ENCODE measurements around the gene HAPLN1. TPM values are rescaled to one million over a fixed set of nuclear protein-coding genes. Genes with fewer than 3 reads are reported as not detected.

Gene HAPLN1
- total RNA-seq, 1 experiment from 2014 or later, result not detected

- Histone ChIP-seq H4K20me1 (ENCODE audit: insufficient read depth) (no peaks in the 10 kb centered on the region), H3F3A (ENCODE audit: insufficient read depth, low read depth) (no peaks in the 10 kb centered on the region), H3K36me3 (ENCODE audit: low read depth) (no peaks in the 10 kb centered on the region), H3K4me2 (no peak overlapping the region), H3K27me3 (ENCODE audit: insufficient read depth, low read depth) (no peaks in the 10 kb centered on the region), H3K79me2 (ENCODE audit: low read depth) (no peaks in the 10 kb centered on the region), H3K4me3 (no peak overlapping the region), H3K9me2 (ENCODE audit: insufficient read depth) (no peaks in the 10 kb centered on the region), H3K9me3 (ENCODE audit: insufficient read depth, low read depth) (no peaks in the 10 kb centered on the region), H2AFZ (no peak overlapping the region), H3K4me1 (replicated peaks; ENCODE audit: insufficient read depth) (no peaks in the 10 kb centered on the region), H3K27ac (no peak overlapping the region)
- intact Hi-C loops (cut with micrococcal nuclease; ENCODE audit: unreplicated experiment), result no loop called here
- no peak for DNase-seq
- BruUV-seq (replicated peaks), result no TSS peak
- ChIA-PET CTCF (no interaction called here), POLR2A (ENCODE audit: unreplicated experiment) (no interaction called here)
- TF ChIP-seq EZH2 (IDR thresholded peaks at IDR 0.05; ENCODE audit: low read depth) (no peak), CTCF (conservative IDR thresholded peaks at IDR 0.05) (no peak)
Observed at GRCh38 chr5:83653669-83654068, 67.0 kb downstream of the HAPLN1 start.

- no peak for DNase-seq
- intact Hi-C loops (cut with micrococcal nuclease; ENCODE audit: unreplicated experiment), result no loop called here
- no TSS peak for BruUV-seq (replicated peaks)
- ChIA-PET POLR2A (ENCODE audit: unreplicated experiment) (no interaction called here), CTCF (no interaction called here)
- Histone ChIP-seq H3F3A (ENCODE audit: insufficient read depth, low read depth) (no peaks in the 10 kb centered on the region), H3K27ac (no peak overlapping the region), H3K4me1 (replicated peaks; ENCODE audit: insufficient read depth) (no peaks in the 10 kb centered on the region), H3K9me3 (ENCODE audit: insufficient read depth, low read depth) (no peaks in the 10 kb centered on the region), H3K79me2 (ENCODE audit: low read depth) (no peaks in the 10 kb centered on the region), H3K9me2 (ENCODE audit: insufficient read depth) (no peaks in the 10 kb centered on the region), H3K36me3 (ENCODE audit: low read depth) (no peaks in the 10 kb centered on the region), H3K4me3 (no peak overlapping the region), H2AFZ (no peak overlapping the region), H3K27me3 (ENCODE audit: insufficient read depth, low read depth) (no peaks in the 10 kb centered on the region), H3K4me2 (no peak overlapping the region), H4K20me1 (ENCODE audit: insufficient read depth) (no peaks in the 10 kb centered on the region)
- TF ChIP-seq CTCF (conservative IDR thresholded peaks at IDR 0.05) (no peak), EZH2 (IDR thresholded peaks at IDR 0.05; ENCODE audit: low read depth) (no peak)
Observed at GRCh38 chr5:83645936-83646335, 74.7 kb downstream of the HAPLN1 start.

GRCh38 chr5:83644301-83644700, 76.4 kb downstream of the HAPLN1 start:
- intact Hi-C loops (cut with micrococcal nuclease; ENCODE audit: unreplicated experiment), result no loop called here
- ChIA-PET POLR2A (ENCODE audit: unreplicated experiment) (no interaction called here), CTCF (no interaction called here)
- H3K9me3 ChIP-seq (ENCODE audit: insufficient read depth, low read depth), result no peaks in the 10 kb centered on the region
- H3K36me3 ChIP-seq (ENCODE audit: low read depth), result no peaks in the 10 kb centered on the region
- no peaks in the 10 kb centered on the region for H3K9me2 ChIP-seq (ENCODE audit: insufficient read depth)
- BruUV-seq (replicated peaks), result no TSS peak
- H4K20me1 ChIP-seq (ENCODE audit: insufficient read depth), result no peaks in the 10 kb centered on the region
- H2AFZ ChIP-seq, result no peak overlapping the region
- H3K4me1 ChIP-seq (replicated peaks; ENCODE audit: insufficient read depth), result no peaks in the 10 kb centered on the region
- H3K4me2 ChIP-seq, result no peak overlapping the region
- no peaks in the 10 kb centered on the region for H3K27me3 ChIP-seq (ENCODE audit: insufficient read depth, low read depth)
- no peak overlapping the region for H3K27ac ChIP-seq
- no peaks in the 10 kb centered on the region for H3F3A ChIP-seq (ENCODE audit: insufficient read depth, low read depth)
- H3K4me3 ChIP-seq, result no peak overlapping the region
- DNase-seq, result no peak
- H3K79me2 ChIP-seq (ENCODE audit: low read depth), result no peaks in the 10 kb centered on the region
- TF ChIP-seq CTCF (conservative IDR thresholded peaks at IDR 0.05) (no peak), EZH2 (IDR thresholded peaks at IDR 0.05; ENCODE audit: low read depth) (no peak)

All from PC-9 (cell line).